GM18526 (cell line): ENCODE results near the gene ELOVL2.

ENCODE experiments used
- POLR2A ChIP-seq: IDR thresholded peaks from 3 replicates; pipeline ENCODE4 v1.6.1; 2011; ENCODE audit not compliant: insufficient read length; ENCODE audit errors: extremely low read depth

The ELOVL2 gene

GRCh38 chr6:10964684-10965083 is 79.4 kb downstream of the ELOVL2 start:
- no peak for TF ChIP-seq POLR2A

GRCh38 chr6:10963113-10963512 is 81.0 kb downstream of the ELOVL2 start:
- no peak for TF ChIP-seq POLR2A

DNA sequence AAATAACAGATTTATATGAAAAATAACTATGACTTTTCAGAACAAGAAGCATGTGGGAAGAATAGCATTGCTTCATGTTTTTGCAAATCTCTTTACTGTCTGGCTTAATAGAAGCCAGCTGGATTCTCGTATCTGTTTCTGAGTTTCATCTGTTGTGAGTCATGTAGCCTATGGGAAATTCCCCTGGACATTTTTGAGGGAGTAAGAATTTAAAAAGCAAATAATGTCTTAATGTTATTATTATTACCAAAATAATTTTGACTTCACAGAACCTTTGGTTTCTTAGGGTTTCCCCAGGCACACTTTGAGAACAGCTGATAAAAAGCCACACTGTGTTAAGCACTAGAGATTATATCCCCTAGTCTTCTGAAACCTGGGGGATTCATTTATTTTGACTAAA is 81.4 kb downstream of the ELOVL2 start:
- TF ChIP-seq POLR2A, result no peak

DNA sequence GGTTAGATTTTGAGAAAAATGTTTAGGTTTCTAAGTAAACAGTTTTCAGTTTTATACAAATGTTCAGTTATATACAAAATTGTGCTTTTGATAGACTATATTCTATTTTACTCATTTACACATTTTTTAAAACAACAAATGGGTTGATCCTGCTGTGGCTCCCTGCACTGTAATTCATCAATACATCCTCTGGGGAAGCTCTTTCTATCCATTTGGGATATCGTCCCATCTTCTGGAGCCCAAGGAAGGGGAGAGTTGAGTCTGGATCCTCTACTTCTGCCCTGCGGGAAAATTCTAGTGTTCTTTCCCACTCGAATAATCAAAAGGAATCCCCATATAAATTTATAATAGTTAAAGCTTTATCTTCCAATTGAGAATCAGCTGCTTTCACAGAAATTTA is 82.3 kb downstream of the ELOVL2 start:
- no peak for TF ChIP-seq POLR2A

DNA sequence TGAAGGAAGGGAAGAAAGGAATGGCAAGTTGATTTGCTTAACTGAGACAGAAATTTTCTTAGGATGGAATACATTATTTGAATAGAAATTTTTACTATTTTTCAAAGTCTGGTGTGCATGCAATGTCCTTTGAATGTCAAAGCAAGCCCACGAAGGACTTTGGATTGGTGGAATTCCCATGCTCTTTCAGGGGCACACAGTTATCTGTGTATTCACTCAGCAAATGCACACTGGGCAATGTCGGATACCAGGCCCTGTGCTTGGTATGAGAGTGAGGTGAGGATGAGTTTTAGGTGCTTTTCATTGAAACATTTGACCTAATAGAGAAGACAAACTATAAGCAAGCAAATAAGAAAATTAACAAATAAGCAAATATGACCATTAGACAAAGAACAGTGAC is 83.9 kb downstream of the ELOVL2 start:
- TF ChIP-seq POLR2A, result no peak

DNA sequence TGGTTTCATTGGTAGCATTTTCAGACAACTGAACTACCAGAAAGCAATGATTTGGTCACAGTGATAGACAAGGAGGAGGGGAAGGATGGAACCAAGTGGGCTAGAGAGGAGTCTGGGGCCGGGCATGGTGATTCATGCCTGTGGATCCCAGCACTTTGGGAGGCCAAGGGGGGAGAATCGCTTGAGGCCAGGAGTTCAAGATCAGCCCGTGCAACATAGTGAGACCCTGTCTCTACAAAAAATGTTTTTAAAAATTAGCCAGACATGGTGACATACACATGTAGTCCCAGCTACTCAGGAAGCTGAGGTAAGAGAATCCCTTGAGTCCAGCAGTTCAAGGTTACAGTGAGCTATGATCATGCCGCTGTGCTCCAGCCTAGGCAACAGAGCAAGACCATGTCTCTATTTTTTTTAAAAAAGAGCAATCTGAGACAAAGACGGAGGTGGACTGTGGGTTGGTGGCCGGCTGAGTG is 86.7 kb downstream of the ELOVL2 start:
- TF ChIP-seq POLR2A, result no peak

GRCh38 chr6:10956776-10957175 is 87.3 kb downstream of the ELOVL2 start:
- TF ChIP-seq POLR2A, result no peak

GRCh38 chr6:10954590-10955010 is 89.5 kb downstream of the ELOVL2 start:
- no peak for TF ChIP-seq POLR2A

DNA sequence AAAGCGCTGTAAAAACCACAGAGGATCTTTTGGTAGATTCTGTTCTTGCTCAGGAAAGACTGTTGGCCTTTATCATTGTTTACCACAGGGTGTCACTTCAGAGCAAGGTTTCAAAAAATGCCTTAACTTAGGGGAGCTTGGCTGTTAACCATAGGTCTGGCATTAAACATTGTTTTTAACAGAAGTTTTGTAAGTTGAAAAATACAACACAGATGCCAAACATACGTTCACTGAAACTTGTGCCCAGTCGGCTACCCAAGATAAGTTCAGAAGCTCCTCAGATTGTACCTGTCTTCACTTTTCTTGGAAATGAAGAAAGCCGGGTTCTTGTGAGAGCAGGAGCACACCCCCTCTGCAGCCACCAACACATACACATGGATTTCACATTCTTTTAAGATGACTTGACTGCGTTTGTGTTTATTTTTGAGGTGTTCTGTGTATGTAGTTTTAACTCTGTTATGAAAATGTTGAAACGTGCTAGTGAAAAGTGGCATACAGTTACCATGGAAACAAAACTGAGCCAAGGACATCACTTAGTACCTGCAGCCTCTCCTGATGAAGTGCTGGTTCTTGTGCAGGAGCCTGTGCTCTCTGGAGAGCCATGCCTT is 92.3 kb downstream of the ELOVL2 start:
- TF ChIP-seq POLR2A, result no peak

DNA sequence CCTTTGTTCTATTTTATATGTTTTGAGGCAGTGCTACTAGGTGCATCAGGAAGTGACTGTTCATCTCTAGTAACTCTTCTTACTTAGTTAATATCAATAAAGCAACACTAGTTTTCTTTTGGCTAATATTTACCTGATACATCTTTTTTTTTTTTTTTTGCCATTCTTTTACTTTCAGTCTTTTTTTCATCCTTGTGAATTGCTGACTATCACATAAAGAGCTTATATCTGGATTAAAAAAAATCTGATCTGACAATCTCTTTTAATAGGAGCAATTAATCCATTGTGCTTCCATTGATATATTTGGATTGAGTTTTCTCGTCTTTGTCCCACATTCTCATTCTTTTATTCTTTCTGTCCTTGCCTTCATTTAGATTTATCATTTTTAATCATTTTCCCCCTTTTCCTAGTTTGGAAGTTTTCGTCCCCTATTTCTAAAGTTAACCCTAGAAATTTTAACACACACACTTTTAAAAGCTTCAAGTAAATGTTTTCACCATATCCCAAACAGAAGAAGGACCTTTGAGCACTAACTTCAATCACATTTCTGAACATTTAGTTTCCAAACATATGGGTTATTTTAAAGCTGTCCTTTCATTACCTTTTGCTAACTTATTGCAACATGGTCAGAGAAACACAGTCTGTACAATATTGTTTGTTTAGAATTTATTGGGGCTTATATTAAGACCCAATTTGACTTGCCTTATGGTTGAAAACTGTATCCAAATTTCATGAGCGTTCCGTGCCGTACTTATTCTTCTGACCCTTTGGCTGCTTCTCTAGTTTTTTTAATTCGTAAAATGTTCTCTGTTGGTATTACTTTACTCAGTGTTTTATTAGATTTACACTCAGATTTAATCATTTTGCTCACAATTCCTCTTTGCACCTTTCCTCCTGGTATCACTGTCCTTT is 94.3 kb downstream of the ELOVL2 start:
- no peak for TF ChIP-seq POLR2A

GRCh38 chr6:10947966-10948365 is 96.1 kb downstream of the ELOVL2 start:
- no peak for TF ChIP-seq POLR2A

DNA sequence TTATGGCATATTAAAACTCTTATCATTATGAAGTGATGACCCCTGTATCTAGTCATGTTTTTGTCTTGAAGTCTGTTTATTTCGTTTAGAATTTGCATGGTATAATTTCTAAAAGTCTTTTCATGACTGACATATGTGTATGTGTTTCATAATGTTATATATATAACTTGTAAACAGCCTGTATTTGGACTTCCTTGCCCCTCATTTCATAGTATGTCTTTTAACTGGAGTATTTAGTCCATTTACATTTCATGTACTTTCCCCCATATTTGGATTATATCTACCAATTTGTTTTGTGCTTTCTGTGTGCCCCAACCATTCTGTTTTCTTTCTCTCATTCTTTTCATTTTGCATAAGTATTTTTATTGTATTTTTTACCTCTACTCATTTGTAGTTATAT is 98.3 kb downstream of the ELOVL2 start:
- TF ChIP-seq POLR2A, result no peak

DNA sequence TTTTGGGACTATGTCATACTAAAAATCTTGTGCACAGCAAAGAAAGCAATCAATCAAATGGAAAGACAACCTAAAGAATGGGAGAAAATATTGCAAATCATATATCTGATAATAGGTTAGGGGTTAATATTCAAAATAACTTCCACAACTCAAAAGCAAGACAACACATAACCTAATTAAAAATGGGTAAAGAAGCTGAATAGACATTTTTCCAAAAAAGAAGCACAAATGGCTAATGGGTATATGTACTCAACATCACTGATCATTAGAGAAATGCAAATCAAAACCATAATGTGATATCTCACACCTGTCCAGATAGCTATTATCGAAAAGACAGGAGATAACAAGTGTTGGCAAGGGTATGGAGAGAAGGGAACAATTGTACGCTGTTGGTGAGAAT is 104.3 kb downstream of the ELOVL2 start:
- TF ChIP-seq POLR2A, result no peak

DNA sequence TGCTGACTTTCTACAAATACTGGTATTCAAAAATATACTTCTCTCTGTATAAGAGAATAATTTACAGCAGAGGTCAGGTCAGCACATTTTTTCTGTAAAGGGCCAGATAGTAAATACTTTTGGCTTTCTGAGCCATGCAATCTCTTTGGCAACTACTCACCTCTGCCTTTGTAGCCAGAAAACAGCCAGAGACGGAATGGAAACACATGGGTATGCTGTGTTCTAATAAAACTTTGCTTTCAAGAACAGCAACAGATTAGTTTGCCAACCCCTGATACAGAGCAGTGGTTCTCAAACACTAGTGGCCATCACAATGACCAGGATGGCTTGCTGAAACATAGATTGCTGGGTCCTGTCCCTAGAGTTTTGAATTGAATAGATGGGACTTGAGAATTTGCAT is 111.0 kb downstream of the ELOVL2 start:
- TF ChIP-seq POLR2A, result no peak
